ENCODE data around the gene GCKR.

GCKR gene

GRCh38 chr2:27572439-27572838 lies 75.8 kb downstream of the GCKR start:
- DNase-seq (ENCODE audit: low spot score) = no peak

- no peak for DNase-seq (ENCODE audit: low spot score)
These were observed 76.4 kb downstream of the GCKR start for GRCh38 chr2:27572998-27573429.

Small RNAs within 50 kb of the gene (small RNA-seq; reads per million reads assigned to genes)
- 0 reads per million in 2 experiments for gene RNU6-986P
